CD4-positive, alpha-beta T cell treated with Interleukin-4 for 1 hour (primary cell): Measurements from ENCODE around the gene MEGF8.
A peak's percentile ranks its signal among the peaks of the same experiment; 100 is the strongest.

ENCODE experiments used
- DNase-seq, 2 donors: peaks; one replicate each; pipeline ENCODE4 v3.0.0-alpha.2; 2020 to 2022

The MEGF8 gene

GRCh38 chr19:42325308-42325895 lies at the start of gene MEGF8:
Gene MEGF8, plus strand, starts transcription at chr19:42325635. Its CDS starts 609 bp downstream, at chr19:42326244.
- peak; percentile 99 for DNase-seq

DNA sequence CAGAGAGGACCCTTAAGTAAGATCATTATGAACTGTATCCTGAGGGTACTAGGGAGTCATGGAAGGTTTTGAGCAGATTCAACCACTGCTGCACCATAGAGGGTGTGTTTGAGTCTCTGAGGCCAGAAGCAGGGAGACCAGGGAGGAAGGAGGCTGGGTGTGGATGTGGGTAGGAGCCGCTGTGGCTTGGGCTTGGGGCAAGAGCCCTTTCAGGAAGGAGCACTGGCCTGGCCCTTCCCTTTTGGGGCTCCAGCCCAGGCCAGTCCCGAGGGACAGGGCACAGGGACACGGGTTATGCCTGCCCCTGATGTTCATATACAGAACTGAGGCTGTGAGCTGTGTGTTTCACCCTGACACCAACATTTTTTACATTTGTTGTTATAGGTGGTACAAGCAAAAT lies 49.2 kb upstream of the MEGF8 start:
- DNase-seq: no peak

DNA sequence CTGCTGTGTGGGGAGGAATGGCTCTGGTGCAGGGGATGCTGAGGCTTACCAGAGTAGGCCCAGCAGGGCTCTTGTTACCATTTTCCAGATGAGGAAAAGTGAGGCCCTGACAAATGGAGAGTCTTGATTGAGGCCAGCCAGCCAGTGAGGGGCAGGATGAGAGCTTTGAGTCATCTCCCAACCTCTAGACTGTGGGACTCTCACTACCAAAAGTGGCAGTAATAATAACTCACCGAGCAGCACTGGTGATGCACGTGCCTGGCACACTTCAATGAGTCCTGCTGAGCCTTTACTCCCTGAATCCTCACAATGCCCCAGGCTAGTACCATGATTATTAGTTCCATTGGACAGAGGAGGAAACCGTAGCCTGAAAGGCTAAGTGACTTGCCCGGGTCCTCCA lies 48.6 kb upstream of the MEGF8 start:
- no peak for DNase-seq

DNA sequence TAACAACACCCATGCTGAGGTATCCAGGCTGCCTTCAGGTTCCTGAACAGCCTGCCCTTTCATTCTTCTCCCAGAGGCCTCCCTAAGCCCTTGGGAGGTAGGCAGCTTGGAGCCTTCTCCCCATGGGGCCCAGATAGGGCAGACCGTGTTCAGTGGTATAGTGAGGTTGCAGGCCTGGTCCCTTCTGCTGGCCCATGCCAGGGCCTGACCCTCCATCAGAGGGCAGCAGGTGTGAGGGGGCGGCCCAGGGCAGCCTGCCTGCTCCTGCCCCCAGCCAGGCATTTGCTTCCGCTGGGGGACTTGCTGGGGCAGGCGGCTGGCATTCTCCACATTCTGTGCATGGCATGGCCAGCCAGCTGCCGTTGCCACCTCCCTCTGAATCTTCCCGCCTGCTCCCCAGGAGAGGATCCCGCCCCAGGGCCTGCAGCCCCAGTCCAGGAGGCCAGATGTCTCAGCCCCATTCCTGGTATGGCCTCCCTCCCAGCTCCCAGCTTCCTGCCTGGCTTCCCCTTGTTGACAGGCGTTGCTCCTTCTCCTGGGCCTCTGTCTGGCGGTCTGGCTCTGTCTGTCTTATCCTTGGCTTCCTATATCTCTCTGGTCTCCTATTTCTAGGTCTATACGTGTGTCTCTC lies 47.5 kb upstream of the MEGF8 start:
- DNase-seq: no peak

DNA sequence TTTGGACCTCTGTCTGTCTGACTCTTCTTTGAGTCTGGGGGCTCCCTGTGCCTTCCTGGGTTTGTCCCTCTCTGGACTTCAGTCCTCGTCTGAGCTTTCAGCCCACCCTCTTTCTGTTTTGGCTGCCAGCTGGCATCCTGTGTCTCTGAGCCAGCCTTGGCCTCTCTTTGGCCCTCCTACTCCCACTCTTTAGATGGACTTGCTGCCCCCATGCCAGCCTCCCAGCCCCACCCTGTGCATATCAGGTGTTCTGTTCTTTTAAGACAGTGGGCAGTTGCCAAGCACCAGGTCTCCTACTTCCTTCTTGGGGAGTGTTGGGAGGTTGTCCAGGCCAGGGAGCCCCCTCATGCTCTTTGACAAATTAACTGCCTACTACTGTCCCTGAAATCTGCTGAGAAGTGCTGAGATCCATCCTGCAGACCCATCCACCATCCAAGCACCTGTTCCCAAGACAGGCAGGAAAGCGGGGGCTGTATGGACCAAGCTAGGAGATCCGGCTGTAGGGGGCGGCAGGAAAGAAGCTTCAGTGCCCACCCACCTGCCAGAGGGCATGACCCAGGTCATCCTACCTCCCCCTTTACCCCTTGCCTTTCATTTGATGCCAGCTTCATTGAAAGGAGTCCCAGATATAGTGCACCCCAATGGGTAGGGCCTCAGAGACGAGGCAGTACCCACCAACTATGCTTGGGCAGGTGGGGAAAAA lies 46.8 kb upstream of the MEGF8 start:
- DNase-seq: no peak

- DNase-seq: no peak
Measured at GRCh38 chr19:42279155-42279901, 46.1 kb upstream of the MEGF8 start.

DNA sequence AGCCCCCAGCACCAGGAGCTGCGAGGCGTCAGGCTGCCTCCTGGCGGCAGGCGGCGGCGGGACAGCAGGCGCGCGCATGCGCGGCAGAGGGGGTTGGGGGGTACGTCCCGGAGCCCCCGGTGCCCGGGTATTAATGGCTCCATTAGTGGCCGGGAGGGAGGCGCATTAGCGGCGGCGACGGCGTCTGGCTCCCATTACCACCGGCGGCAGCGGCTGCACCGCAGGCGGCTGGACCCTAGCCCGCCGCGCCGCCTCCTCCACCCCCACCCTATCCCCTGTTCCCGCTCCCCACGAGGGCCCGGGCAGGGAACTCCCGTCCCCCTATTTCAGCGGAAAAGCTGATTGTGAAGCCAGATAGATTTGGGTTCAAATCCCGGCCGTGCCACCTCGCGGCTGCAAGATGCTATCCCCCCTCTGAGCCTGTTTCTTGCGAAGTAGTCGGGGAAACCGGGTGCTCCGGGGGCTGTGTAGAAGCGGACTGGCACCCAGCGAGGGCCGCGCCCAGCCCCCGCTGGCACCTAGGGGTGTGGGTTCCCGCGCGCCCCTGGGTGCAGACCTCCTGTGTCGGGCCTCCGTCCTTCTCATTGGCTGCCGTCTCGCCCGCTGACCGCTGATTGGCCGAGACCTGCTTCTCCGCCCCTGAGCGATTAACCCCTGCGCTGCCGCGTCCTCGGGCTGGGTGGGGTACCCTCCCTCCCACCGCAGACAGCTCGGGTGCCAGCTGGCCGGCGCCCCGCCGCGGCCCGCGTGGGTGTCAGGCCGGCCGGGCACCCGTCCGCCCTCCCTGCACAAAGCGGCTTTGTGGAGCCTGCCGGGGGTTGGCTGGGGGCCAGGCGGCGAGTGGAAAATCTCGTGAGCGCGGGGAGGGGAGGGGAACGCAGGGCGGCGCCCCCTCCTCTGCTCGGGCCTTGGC lies 45.3 kb upstream of the MEGF8 start:
- peak; percentile 90 to 91 for DNase-seq

- no peak for DNase-seq
Measured at GRCh38 chr19:42280815-42281145, 44.7 kb upstream of the MEGF8 start.

- peak in 1 of 2 donors; percentile 43 for DNase-seq
Measured at GRCh38 chr19:42281146-42281826, 44.1 kb upstream of the MEGF8 start.

DNA sequence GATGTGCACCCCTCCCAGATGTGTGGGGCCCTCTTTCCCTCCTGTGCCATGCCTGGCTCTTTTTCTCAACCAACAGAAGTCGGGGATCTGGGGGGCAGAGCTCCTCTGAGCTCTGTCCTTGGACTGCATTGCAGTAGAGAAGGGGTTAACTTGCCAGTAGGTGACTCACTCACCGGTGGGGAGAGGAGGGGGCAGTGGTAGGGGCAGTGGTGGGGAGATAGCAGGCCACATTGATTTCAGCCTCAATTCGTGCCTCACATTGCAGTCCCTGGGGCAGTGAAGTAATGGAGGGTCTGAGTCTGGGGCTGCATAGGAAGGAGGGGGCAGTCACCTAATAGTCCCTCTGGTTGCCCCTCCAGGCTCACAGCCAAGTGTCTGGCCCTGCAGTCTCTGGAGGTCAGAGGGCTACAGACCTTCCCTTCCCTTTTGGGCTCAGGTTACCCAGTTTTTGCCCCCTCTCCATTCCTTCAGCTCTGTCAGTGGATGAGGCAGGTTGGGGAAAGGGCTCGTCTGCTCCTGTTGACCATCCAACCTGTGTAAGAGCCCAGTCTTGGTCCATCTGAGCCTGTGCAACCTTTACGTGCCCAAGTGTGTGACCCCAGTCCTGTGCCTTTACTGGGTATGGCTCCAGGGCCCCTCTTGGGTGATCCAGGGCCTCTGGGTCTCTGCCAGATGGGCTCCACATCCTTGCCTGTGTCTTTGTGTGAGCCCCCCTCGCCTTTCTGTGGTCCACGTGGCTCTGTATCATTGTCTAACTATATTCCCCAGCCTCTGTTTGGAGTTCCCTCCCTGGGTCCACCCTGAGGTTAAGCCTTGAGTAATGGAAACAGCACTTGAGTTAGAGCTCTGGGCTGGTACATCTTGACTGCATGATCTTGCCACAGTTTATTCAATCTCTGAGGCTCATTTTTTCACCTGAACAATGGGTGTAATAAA lies 43.3 kb upstream of the MEGF8 start:
- DNase-seq: no peak

DNA sequence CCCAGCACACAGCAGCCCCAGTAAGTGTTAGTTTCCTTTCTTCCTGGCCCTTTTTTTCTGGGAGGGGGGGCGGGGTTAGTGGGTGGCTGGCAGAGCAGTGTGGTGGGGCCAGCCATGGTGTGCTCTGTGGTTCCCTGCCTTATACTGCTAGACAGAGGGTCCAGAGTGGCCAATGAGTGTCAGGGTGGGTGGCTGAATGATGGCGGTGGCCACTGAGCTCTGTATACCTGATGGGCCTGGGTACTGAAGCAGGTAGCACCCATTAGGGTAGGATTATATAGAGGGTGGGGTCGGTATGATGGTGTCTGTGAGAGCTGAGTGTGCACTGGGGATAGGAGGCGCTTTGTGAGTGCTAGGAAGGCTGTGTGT lies 42.6 kb upstream of the MEGF8 start:
- DNase-seq: no peak

GRCh38 chr19:42283188-42284065 lies 42.0 kb upstream of the MEGF8 start:
- peak; percentile 96 for DNase-seq

- peak; percentile 88 to 92 for DNase-seq
Measured at GRCh38 chr19:42284066-42284501, 41.4 kb upstream of the MEGF8 start.

GRCh38 chr19:42284591-42285341 lies 40.7 kb upstream of the MEGF8 start:
- DNase-seq: no peak

- DNase-seq: no peak
Measured at GRCh38 chr19:42285541-42285941, 39.9 kb upstream of the MEGF8 start.

GRCh38 chr19:42285988-42286348 lies 39.5 kb upstream of the MEGF8 start:
- DNase-seq: no peak

DNA sequence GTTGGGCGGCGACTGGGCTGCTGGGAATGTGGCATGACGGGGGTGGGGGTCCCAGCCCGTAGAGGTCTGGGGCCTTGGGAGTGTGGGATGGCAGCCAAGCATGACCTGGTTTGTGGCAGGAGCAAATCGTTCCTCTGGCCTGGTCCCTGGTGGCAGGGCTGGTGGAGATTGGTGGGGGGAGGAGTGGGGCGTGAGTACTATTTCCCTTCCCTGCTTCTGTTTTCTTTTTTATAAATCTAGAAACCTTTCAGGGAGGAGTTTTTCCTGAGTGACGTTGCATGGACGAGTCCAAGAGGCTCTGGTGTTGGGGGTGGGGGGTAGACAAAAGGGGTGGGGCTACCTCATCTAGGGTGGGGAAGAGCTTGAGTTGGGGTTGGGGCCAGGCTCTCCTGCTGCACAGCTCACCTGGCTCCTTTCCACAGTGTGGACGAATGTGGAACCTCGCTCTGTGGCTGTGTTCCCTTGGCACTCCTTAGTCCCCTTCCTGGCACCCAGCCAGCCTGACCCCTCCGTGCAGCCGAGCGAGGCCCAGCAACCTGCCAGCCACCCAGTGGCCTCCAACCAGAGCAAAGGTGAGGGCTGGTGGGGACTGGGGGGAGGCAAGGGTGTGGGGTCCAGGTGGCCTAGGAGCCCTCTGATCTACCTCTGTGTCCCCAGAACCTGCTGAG lies 39.0 kb upstream of the MEGF8 start:
- DNase-seq: no peak

- DNase-seq: no peak
Measured at GRCh38 chr19:42287017-42287826, 38.2 kb upstream of the MEGF8 start.
